GM12801 (cell line): ENCODE measurements around the gene ZNF423.

Source experiments
- CTCF ChIP-seq: IDR thresholded peaks from one replicate; pipeline ENCODE4 v1.5.1; 2011; ENCODE audit warnings: control low read depth; ENCODE audit not compliant: insufficient read length; ENCODE audit errors: extremely low read depth

Gene ZNF423

GRCh38 chr16:49497466-49497865, 358.4 kb downstream of the ZNF423 start:
- TF ChIP-seq CTCF: no peak

- TF ChIP-seq CTCF: no peak
Measured at GRCh38 chr16:49496656-49497055, 359.3 kb downstream of the ZNF423 start.

- no peak for TF ChIP-seq CTCF
Measured at GRCh38 chr16:49495596-49496355, 360.1 kb downstream of the ZNF423 start.

GRCh38 chr16:49494891-49495566, 360.9 kb downstream of the ZNF423 start:
- TF ChIP-seq CTCF: no peak

- TF ChIP-seq CTCF: no peak
Measured at GRCh38 chr16:49494474-49494873, 361.4 kb downstream of the ZNF423 start.

- no peak for TF ChIP-seq CTCF
Measured at GRCh38 chr16:49493836-49494235, 362.1 kb downstream of the ZNF423 start.

GRCh38 chr16:49492896-49493626, 362.9 kb downstream of the ZNF423 start:
- TF ChIP-seq CTCF: no peak
